Activated T-helper 1 cell treated with Interleukin-2 at 50 U/mL for 16 hours (primary cell): ENCODE data around the gene KIF15.

ENCODE experiments used
- DNase-seq: peaks from one replicate; pipeline ENCODE4 v3.0.0-alpha.2; 2020; ENCODE audit warnings: low read depth

KIF15 gene

DNA sequence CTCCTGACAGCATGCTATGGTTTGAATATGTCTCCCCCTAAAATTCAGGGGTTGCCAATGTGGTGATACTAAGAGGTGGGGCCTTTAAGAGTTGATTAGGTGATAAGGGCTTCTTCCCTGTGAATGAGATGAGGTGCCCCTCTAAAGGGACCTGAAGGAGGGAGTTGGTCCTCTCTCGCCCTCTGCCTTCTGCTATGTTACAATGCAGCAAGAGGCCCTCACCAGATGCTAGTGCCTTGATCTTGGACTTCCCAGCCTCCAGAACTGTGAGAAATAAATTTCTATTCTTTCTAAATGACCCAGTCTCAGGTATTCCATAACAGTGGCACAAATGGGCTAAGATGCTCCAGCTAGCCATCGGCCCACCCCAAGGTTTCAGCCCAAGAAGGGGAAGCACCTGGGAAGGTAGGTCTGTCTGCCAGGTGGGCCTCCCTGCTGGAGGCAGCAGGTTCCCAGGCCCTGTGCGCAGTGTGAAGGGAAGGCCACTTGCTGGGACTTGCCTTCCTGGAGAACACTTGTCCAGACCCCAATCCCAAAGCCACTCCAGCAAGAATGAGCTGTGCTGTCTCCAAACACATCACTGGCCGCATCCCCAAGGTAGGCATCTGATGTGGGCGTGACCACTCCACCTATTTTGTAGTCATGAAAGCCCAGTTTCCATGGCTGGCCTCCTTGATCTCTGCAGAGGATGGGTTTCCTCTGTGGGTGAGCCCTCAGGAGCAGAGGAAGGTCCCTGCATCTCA lies 121.8 kb downstream of the KIF15 start:
- no peak for DNase-seq

DNA sequence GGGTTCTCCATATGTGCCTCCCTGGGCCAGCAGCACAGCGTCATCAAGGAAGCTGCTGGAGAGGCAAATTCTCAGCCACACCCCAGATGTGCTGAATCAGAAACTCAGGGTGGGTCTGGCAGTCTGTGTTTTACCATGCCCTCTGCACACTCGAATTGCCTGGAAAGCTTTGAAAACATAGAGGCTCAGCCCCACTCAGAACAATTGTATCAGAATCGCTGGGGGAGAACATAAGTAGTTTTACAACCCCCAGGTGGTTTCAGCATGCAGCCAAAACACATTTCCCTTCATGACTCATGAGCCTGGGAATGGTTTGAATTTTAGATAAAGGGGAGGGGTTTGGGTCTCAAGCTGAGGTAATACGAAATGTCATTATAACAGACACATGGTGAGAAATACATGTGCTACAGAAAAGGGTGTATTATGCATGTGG lies 122.4 kb downstream of the KIF15 start:
- DNase-seq: no peak

DNA sequence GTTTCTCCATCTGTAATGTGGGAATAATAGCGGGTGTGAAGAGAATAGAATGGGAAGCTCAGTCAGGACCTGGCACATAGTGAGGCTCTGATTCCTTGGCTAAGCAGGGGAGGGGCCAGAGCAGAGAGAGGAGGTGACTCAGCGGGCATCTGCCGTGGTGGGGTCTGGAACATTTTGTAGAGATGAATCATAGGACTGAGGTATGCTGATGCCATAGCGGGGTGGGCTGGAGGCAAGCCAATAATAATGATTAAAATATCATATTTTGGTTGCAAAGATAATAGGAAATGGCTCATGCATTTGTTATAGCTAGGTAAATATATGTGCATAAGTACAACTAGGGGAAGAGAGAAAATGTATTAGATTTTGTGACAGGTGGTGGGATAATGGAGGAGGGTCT lies 124.0 kb downstream of the KIF15 start:
- DNase-seq: no peak

DNA sequence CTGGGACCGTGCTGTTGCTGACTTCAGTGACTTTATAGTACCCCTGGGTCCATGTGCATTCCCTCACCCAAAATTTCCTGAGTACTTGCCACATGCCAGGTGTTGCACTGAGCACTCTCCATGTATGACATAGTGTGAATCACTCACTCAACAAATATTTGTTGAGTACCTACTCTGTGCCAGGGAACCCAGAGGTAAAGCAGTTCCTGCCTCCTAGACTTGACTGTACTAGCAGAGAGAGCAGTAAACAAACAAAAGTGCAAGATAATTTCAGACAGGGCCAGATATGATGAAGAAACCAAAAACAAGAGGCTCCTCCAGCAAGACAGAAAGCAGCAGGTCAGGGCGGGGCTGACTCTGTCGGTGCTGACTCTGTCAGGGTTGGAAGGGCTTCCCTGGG lies 125.0 kb downstream of the KIF15 start:
- no peak for DNase-seq

DNA sequence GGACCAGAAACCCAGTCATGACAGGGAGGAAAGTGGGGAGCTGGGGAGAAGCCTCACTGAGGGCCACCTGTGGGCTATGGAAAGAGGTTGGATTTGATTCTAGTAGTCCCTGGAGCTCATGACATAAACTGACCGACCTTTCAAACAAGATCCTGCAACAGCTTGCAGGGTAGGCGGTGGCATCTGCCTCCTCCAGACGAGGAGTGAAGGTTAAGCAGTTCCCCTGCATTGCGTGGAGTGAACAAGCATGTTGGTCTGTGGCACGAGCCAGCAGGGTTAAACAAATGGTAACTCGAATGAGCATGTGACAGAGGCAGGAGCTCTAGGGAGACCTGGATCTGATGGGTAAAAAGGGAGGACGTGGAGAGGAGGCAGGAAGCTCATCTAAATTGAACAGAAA lies 125.5 kb downstream of the KIF15 start:
- DNase-seq: no peak

DNA sequence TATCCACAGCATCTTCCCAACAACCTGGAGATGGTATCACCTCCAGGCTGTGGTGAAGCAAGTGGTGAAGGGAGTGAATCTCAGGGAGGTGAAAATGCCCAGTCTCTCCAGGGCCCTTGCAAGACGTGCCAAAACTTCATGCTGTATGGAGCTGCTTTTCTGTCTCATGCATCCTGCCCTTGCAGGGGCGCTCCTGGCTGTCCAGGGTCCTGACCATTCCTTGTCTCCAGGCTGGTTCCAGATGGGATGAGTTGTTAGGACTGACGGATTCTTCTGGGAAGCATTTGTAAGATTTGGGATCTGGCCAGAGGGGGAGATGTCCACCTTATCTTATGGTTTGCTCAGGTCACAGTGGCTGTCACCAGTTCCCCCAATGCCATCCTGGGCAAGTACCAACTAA lies 128.7 kb downstream of the KIF15 start:
- DNase-seq: no peak

DNA sequence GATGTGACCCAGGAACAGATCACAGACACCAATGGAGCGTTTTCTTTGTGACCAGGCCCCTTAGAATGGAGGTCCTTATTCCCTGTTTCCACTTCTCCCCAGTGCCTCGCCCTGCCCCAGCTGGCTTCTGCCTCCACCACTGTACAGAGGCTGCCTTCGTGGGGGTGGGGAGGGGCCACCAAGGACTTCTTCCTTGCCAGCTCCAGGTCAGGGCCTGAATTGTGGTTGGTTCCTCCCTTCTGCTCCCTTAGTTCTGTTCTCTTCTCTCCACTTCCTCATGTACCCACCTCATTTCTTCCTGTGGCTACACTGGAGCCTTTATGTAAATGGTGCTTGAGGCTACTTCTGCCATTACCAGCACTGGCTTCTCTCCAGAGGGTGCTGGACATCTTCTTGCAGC lies 129.3 kb downstream of the KIF15 start:
- DNase-seq: no peak

DNA sequence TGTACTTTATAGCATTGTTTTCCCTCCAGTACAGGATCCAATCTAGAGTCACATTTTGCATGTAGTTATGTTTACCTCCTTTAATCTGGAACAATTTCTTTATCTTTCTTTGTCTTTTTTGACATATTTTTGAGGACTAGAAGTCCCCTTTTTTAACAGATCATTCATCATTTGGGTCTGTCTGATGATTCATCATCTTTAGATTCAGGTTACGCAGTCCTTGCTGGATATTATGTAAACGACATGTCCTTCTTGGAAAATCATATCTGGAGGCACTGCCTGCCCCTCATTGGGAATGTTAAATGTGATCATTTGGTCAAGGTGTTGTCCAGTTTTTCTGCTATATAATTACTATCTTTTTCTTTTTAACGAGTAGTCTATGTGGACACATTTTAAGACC lies 131.1 kb downstream of the KIF15 start:
- DNase-seq: no peak

DNA sequence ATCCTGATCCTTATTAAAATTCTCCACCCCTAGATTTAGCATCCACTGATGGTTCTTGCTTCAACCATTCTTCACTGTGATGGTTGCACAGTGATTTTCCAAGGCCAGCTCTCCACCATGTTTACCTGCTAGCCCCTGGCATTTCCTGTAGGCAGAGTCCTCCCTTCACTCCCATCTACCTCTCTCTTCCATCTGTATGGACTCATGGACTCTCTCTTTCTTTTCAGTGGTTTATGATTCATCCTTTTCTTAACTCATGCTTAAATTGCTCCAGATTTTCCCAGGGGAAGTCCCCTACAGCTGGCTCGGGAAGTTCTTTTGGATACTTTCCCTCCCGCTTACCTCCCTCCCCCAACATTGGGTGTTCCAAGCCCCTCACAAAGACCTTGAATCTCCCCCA lies 131.5 kb downstream of the KIF15 start:
- DNase-seq: no peak

DNA sequence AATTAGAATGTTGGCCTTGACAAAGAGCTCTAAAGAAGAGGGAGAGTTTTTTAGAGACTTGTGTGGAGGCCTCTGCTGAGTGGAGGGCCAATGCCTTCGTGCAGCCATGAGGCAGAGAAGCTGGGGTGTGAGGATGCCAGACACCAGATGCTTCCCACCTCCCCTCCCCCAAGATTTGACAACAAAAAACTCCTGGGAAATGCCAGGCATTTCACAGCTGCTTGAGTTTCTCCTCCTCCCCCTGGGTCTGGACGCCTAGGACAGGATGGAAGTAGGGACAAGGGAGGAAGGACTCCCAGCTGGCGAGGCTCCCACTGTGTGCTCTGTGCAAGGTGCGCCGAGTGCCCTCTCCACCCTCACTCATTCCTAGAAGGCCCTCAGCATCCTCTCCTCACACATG lies 132.9 kb downstream of the KIF15 start:
- DNase-seq: no peak

DNA sequence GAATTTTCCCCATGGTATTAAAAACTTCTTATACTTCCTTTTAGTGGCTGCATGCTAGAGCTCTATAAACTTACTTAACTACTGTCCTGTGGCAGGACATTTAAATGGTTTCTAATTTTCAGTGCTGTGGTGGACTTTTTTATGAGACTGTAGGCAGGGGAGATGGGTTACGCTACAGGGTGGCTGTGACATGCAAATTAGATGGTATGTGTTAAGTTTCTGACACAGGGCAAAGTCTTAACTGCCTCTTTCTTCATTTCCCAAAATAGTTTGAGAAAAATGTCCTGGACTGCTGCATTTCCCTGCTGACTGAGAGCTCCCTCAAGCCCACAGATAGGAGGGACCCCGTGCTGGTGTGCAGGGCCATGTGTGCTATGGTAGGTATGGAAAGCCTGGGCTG lies 134.8 kb downstream of the KIF15 start:
- no peak for DNase-seq

DNA sequence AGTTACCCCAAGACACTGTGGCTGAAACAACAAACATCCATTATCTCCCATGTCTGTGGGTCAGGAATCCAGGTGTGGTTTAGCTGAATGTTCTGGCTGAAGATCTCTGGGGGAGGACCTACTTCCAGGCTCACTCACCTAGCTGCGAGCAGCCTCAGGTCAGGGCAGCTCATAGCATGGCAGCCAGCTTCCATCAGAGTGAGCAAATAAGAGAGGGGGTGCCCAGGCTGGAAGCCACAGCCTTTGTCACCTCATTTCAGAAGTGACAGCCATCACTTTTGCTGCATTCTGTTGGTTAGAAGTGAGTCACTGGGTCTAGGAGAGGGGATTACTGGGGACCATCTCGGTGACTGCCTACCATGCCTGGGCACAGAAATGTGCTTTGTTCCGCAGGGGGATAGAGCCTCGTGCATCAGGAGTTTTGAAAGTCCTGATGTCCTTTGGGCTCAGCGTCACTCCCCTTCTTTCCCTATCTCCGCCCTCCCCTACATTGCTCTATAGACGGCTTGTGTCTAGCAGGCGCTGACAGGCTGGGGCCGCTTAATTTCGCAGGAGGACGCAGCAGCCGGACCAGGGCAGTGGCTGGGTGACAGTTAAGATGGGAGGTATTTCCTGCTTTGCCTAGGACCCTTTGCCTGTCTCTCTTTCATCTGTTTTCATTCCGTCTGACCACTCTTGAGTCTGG lies 138.2 kb downstream of the KIF15 start:
- DNase-seq: no peak

DNA sequence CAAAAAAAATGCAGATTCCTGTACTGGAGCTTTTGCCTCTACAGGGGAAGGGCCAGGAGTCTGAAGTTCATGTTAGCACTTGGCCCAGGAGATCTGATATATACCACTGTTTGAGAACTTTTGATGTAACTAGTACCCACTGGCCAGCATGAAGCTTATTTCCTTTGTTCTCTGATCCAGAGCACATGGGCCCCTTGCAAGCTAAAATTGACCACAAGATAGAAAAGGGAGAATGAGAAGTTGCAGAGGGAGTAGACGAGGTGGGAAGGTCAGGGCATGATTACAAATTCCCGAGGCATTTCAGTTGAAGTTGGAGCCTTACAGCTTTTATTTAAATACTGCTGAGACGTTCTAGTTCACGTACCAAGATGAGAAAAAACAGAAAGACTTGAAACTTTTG lies 141.0 kb downstream of the KIF15 start:
- no peak for DNase-seq
